HG02884 (cell line): ENCODE data around the gene ECT2L.

Source experiments
- ATAC-seq: cut with Tn5 transposase; IDR thresholded peaks from one replicate; pipeline ENCODE4 v1.9.1; 2021; ENCODE audit warnings: mild to moderate bottlenecking, moderate library complexity; ENCODE audit not compliant: unreplicated experiment

The ECT2L gene

GRCh38 chr6:138857775-138858174 is 61.9 kb downstream of the ECT2L start:
- no peak for ATAC-seq

- ATAC-seq, result no peak
These were observed 66.6 kb downstream of the ECT2L start for GRCh38 chr6:138862456-138862855.

- ATAC-seq, result no peak
These were observed 67.4 kb downstream of the ECT2L start for GRCh38 chr6:138863321-138863720.

- no peak for ATAC-seq
These were observed 68.5 kb downstream of the ECT2L start for GRCh38 chr6:138864343-138864890.

- ATAC-seq, result no peak
These were observed 69.7 kb downstream of the ECT2L start for GRCh38 chr6:138865480-138866109.

GRCh38 chr6:138868181-138868580 is 72.3 kb downstream of the ECT2L start:
- no peak for ATAC-seq

- ATAC-seq, result no peak
These were observed 73.5 kb downstream of the ECT2L start for GRCh38 chr6:138869398-138869797.

GRCh38 chr6:138873191-138873590 is 77.3 kb downstream of the ECT2L start:
- no peak for ATAC-seq

- ATAC-seq, result peak; percentile 68
These were observed 86.6 kb downstream of the ECT2L start for GRCh38 chr6:138882369-138883017.

- no peak for ATAC-seq
These were observed 89.4 kb downstream of the ECT2L start for GRCh38 chr6:138885156-138885819.

GRCh38 chr6:138891255-138891986 is 95.5 kb downstream of the ECT2L start:
- no peak for ATAC-seq

- ATAC-seq, result no peak
These were observed 100.3 kb downstream of the ECT2L start for GRCh38 chr6:138896104-138896756.

- ATAC-seq, result no peak
These were observed 101.1 kb downstream of the ECT2L start for GRCh38 chr6:138897031-138897430.

GRCh38 chr6:138907167-138907566 is 111.3 kb downstream of the ECT2L start:
- no peak for ATAC-seq

GRCh38 chr6:138909511-138909910 is 113.6 kb downstream of the ECT2L start:
- no peak for ATAC-seq

- no peak for ATAC-seq
These were observed 114.1 kb downstream of the ECT2L start for GRCh38 chr6:138909975-138910374.

GRCh38 chr6:138912308-138912707 is 116.4 kb downstream of the ECT2L start:
- no peak for ATAC-seq

- no peak for ATAC-seq
These were observed 118.8 kb downstream of the ECT2L start for GRCh38 chr6:138914701-138915100.

GRCh38 chr6:138920906-138921305 is 125.0 kb downstream of the ECT2L start:
- ATAC-seq, result no peak

- ATAC-seq, result no peak
These were observed 127.7 kb downstream of the ECT2L start for GRCh38 chr6:138923561-138923960.

GRCh38 chr6:138925806-138926205 is 129.9 kb downstream of the ECT2L start:
- no peak for ATAC-seq
